ENCODE data around the gene RCAN2.

RCAN2 gene

DNA sequence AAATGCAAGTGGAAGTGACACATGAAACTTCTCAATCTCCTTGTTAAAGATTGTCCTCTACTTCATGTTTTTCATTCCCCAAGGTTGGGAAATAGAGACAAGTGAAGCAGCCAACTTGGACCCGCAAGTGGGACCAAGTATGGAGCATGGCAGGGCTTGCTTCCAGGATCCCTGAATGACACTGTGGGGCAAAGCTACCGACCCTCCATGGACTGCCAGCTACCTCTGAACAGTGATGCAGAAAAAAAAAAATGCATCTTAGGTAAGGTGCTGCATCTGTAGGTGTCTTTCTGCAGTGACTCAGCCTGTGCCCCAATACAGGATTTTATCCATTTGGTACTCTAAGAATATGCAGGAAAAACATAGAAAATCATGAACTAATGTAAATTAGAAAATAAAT lies 201.4 kb downstream of the RCAN2 start:
- no peak for DNase-seq

DNA sequence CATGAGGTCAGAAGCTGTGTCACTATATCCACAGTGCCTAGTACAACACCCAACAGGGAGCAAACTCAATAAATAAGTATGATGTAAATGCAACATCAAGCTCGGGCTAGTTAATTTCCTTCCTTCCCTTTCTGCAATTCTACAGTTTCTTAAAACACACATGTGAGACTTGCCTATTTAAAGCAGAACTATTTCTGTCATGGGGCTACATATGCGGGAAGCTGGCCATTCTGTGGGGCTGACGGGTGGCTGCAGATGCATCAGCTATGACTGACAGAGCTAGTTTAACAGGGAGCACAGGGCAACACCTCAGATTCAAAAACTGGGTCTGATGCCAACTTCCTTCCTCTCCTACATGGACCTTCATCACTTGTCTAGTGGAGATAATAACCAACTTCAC lies 202.4 kb downstream of the RCAN2 start:
- no peak for DNase-seq

DNA sequence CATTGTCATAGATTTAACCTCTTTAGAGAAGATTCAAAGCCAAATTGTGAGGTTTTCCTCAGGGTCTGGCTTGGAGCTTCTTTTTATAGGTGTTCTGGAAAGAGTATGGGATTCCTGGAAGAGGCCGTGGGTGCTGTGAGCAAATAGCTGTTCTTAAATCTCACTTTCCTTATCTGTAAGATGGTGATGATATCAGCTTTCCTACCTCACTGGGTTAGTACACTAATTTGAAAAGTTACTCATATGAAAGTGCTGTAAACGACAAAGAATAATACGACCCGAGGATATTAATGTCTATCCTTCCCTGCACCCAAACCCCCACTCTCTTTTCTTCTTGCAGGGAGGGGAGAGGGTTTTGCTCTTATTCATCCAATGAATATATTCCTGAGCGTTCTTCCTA lies 203.6 kb downstream of the RCAN2 start:
- DNase-seq: no peak

DNA sequence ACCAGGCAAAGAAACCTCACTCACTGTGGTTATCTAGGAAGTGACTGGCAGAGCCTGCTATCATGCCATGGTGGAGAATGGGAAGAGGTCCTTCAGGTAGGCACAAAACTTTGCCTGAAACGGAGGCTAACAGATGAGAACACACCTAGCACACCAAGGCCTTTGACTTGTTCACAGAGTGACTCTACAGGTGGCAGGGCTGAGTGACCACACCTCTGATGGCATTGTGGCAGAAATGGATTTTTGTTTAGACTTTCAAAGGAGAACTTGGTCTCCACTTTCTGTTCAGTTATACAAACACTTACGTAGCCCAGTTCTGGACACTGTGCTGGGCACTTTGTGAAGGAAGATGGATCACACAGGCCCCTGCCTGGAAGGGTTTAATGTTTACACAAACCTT lies 204.2 kb downstream of the RCAN2 start:
- no peak for DNase-seq

DNA sequence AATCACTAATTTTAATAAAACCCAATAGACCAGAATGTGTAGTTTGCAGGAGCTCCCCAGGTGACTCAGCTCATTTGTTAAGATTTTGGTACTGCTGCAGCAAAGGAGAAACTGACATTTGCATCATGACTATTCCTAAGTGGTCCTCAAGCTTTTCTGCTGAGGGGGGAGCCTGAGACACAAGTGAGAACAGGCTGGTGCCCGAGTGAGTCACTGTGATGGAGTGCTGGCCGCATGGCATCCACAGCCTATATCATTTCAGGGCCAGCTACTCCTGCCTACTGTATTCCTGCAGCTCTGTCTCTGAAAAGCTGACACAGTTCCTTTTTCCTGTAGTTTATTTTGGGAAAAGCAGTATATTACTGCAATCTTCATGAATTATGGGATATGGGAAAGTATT lies 206.8 kb downstream of the RCAN2 start:
- DNase-seq: no peak

DNA sequence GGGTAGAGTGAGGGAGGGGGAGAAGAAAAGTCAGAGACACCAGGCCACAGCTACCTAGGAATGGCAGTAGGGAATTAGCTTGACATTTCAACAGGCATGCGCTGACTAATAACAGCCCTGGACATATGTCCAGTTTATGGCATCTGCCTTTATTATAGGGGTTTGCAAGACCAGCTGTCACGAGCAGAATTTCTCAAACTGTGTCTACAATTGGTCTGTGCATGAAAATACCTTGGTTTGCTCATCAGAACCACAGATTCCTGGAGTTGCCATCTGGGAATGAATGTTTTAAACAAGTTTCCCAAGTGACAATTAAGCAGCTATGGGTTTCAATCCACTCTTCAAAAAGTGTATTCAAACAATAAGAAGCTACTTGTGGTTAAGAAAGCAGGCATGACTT lies 210.1 kb downstream of the RCAN2 start:
- DNase-seq: no peak

DNA sequence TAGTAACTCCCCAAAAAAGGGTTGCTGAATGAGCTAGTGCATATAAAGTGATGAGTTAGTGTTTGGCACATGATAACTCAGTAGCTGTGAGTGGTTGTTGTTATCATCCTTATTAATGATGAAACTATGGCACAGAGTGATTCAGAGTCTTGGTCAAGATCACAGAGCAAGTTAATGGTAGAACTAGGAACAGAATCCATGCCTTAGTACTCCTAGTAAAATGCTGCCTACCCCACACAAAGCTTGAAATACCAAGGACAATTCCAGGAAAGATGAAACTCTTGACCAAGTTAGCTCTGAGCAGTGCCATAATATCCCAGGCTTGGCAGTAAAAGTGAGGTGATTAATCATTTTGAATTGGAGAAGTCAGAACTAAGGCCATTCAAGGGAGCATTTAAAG lies 211.4 kb downstream of the RCAN2 start:
- no peak for DNase-seq

DNA sequence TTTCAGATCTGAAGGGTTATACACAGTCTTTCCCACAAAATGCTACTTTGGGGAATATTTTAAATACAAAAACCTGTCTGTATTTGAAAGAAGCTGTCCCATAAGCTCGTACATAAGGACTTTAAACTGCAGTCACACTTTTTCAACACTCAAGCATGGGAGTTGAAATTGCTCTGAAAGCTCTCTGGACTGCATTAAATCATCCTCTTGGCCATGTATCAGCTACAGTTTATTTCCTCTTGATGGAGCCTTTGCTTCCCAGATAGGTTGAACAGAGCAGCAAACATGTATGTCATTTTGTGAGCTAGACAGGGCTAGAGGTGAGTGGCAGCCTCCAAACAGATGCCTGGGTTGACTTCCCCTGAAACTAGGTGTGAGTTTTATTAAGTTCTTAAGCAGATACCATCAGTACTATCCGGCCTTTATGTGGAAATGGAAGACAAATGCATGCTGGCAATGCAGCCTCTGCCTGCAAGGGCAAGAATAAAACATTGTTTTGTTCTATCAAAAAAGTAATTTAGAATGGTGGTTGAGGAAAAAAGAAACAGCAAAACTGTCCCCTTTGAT lies 214.6 kb downstream of the RCAN2 start:
- no peak for DNase-seq

DNA sequence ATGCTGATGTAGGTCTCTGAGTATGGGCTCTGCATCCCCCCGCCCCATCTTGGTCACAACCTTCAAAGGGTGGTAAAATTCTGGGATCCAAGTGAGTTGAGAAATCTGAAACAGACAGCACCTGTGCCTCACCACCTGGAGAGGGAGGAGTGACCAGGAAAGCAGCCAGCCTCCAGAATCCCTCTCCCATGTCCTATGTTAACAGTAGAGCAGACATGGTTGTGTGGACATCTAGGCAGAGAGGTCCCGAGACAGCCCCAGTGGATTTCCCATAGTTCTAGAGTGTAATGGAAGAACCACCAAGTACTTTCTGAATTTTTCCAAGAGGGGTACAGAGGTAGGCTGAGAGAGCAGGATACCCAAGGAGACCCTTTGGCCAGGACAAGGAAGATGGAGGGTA lies 216.7 kb downstream of the RCAN2 start:
- DNase-seq: no peak

DNA sequence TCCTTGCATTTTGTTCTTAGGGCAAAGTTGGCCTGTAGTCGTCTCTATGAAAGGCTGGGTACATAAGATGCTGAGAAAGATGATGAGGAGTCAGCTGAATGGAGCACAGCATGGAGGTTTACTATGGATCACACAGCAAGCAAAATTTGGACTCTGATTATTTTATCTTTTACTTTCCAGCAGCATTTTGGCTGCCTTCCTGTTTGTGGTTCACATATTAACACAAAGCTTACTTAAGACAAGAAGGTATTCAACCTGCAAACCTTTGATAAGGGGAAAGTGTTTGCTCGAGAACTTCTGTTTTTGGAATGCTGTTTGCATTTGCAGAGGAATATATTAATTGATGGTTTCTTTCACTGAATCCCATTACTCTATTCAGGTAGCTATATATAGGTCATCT lies 217.3 kb downstream of the RCAN2 start:
- DNase-seq: no peak

DNA sequence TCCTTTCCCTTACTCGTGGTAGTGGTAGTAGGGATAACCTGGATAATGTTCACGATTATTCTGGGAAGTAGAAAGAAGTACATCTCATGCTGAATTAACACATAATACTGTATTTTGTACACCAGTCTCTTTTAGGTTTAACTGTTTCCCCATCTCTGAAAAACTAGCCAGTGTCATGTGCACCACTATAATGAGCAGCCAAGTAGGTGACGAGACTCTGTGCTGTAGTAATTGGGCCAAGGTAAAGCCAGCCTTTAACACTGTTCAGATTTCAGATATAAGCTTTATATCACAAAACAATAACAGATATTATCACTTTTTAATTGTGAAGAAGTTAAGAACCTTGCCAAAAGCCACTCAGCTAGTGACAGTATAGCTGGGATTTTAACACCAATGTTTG lies 219.5 kb downstream of the RCAN2 start:
- no peak for DNase-seq

DNA sequence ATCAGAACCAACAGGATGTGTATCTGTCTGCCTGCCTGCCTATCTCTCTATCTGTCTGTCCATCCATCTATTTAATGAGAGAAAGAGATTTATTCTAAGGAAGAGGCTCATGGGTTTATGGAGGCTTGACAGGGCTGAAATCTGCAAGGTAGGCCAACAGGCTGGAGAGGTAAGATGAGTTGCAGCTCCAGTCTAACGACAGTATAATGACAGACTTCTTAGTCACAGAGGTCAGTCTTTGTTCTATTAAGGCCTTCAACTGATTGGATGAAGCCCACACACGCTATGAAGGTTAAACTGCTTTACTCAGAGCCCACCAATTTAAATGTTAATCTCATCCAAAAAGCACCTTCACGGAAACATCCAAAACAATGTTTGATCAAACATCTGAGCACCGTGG lies 220.1 kb downstream of the RCAN2 start:
- no peak for DNase-seq

DNA sequence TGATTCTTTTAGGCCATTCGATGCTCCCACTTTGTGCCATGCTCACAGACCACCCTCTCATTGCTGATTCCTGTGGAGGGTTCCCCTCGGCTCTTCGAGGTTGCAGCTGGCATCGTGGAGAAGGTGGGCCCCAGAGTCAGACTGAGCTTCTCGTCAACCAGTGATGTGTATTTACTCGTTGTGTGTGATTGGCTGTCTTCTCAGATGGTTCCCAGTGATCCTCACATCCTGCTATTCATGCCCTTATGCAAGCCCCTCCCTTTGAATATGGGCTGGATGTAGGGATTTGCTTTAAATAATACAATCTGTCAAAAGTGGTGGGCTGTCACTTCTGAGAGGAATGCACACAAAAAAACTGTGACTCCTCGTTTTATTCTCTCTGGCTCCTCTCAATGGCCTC lies 220.9 kb downstream of the RCAN2 start:
- DNase-seq: no peak

DNA sequence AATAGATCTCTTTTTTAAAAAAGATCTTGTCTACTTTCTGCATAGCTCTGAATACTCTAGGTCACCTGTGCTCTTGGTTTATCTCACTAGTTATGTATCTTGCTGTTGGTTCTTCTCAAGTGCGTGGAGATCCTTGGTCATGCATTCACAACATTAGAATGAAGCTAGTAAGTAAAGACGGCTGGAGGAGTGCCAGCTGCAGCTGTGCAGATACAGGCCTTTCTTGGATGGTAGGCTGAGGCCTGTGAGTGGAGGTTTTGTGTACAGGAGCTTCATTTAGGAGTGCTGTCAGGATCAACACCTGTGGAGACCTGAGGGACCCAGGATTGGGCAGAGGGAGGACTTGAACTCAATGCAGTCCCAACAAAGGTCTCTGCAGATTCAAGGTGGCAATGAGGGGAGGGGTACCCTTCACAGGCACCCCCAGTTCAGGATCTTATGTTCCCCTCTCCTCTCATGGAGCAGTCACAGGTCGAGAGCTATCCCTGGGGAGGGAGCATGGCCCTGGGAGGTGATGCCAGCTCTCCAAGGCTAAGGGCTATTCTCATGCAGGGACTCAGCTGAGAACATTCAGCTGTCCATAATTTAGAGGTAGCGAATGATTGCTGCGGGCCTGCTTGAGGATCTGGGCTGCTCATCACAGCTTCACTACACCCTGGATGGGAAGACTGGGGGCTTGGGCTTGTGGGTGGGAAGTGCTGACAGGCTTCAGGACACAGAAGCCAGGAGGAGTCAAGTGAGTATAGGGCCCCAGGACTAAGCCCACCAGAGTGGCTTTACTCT lies 221.6 kb downstream of the RCAN2 start:
- no peak for DNase-seq

DNA sequence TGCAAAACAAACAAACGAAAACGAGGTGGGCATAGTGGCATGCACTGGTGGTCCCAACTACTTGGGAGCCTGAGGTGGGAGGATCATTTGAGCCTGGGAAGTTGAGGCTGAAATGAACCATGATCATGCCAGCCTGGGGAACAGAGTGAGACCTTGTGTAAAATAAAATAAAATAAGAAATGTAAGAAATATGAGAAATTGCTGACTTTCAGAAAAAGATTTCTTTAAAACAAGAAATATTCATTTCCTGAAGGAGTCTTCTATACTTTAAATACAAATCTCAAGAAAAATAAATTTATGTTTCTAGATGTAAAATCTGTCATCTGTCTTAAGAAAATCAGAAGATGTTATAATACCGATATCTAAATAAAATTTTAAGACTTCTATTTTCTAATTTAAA lies 223.7 kb downstream of the RCAN2 start:
- no peak for DNase-seq

DNA sequence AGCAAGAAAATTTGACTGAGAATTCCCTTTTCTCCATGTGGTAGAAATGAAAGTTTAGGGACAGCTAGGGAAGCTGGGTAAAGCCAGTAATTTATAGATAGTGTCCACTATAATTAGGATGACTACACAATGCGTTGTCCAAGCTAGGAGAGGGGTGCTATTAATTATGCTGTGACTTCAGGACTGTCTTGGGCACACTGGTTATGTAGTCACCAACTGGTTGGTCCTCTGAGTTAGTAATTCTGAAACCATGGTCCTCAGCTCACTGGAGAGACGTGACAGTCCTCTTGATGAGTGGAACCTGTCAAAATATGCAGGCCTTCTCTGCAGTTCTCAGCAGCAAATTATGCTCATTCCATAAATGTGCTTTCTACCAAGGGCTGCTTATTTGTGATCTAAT lies 225.9 kb downstream of the RCAN2 start:
- DNase-seq: no peak

DNA sequence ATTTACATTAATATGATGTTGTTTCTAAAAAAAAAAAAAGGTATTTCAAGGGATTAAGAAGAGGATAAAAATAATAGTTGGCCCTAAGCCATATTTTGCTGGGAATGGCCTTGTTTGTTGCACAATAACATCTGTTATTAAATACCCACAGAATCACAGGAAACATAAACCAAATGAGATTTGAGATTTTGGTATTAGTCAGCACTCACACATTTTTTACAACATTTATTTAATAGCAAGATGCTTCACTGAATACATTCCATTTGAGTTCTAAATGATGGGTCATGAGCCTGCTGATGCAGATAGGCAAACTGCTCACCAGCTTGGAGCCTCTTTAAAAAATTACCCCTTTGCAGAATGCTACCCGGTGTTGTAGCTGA lies 227.6 kb downstream of the RCAN2 start:
- no peak for DNase-seq

DNA sequence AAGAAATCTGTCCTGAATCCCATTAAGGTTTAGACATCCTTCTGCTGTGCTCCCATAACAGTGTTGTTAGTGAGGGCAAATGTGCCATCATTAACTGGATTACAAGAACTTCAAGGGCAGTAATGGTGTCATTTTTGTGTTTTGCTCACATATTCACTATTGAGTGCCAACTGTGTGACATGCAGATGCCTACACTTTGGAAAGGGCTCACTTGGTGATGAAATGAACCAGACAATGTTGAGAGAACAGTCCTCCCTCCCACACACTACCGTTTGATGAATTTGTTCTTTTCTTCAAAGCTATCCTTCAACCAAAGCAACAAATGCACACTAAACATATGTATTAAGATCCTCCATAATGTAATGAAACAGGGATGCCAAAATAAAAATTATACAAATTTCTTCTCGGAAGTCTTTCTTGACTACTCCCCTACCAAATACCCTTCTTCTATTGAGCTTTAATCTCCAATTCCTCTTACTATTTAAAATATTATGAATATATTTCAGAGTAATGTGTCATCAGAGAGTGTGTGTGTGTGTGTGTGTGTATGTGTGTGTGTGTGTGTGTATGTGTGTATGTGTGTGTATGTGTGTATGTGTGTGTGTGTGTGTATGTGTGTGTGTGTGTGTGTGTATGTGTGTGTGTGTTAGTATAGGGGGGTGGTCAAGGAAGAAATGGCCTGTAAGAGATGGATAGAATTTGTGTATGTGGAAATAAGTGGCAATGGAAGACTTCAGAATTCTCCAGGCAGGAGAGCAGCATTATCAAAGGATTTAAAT lies 228.1 kb downstream of the RCAN2 start:
- no peak for DNase-seq

DNA sequence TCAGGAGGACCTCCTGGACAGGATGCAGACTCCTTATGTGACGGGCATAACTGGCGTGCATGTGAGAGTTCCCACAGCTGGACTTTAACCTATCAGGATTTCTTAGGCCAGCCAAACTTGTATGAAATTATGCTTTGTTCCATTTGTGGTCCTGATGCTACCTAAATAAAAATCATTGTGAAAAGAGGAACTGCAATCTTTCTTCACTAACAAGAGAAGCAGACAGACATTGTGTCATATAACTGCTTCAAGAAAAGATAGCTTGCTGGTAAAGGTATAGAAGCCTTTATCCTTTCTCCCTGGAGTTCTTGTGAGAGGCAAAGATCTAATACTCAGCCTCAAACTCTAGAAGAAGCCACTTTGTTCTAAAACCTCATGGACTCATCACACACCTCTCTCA lies 233.0 kb downstream of the RCAN2 start:
- DNase-seq: no peak

DNA sequence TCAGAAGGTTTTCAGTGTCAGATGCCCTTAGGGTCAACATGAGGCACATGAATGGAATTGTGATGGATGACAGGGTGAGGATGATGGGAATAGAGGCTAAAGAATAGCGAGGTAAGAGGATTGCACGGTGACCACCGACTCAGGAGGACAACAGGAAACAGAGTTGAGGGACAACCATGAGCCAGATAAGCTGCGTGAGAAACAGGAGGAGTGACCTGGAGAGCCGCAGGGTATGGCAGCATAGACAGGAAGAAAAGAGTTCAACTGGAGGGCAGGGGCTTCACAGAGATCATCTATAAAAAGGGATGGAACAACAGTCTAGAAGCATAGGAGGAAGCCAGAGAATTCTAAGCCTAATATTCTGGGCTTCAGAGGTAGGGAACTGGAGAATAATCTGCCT lies 235.7 kb downstream of the RCAN2 start:
- DNase-seq: no peak

DNA sequence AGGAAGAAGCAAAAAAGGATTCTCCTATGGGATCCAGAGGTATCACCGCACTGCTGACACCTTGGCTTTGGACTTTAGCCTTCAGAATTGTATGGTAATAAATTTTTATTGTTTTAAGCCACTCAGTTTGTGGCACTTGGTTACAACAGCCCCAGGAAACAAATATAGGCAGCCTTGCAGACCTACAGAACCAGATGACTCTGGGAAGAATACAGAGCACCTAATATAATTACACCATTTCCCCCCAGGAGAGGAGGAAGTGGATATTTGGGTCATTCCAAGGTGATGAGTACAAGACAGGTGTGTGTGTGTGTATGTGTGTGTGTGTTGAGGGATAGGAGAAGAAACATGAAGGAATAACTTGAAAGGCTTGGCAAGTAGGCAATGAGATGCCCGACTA lies 236.3 kb downstream of the RCAN2 start:
- DNase-seq: no peak

DNA sequence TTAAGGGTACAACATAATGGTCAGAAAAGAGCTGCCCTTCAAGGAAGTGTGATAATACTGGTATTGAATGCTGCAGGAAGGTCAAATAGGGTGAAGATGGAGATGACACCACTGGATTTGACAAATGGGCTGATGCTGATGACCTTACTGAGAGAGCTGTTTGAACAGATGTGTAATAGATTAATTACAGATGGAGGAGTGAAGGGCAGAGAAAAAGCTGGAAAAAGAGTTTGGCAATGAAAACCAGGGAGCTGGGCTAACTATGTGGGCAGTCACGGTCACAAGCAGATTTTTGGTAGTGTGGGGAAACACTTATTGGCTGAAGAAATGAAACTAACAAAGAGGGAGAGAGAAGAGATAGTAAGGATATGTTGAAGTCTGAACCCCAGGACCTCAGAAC lies 236.9 kb downstream of the RCAN2 start:
- no peak for DNase-seq

DNA sequence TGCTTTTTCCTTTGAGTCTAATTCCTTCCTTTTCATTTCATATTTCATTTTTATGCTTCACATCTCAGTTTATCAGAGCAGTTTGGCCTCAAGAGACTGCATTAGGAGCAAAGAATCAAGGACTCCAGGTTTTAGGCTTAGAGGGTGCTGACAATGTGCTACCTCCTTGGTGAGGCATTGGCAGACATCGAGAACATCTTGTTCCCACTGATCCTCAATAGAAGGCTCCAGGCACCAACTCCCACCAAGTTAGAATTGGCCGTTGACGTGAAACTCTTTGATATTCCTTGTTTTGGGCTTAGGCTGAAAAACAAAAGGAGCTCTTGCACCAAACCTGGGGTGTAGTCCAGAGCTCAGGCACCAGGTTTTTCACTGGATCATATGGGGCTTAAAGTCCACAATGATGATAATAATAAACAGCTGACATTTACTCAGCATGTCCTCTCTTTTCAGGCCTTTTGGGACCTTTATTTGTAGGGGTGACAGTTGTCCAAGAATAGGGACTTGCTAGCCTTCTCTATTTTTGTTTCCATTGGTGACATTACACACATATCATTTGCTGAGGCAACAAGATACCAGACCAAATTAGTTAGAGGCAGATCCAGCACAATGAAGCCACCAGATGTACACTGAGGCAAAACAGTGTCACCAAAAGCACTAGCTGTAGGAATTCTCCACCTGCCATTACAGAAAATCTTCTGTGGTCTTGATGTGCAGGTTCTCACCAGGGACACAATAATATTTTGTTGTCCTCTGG lies 239.5 kb downstream of the RCAN2 start:
- no peak for DNase-seq

DNA sequence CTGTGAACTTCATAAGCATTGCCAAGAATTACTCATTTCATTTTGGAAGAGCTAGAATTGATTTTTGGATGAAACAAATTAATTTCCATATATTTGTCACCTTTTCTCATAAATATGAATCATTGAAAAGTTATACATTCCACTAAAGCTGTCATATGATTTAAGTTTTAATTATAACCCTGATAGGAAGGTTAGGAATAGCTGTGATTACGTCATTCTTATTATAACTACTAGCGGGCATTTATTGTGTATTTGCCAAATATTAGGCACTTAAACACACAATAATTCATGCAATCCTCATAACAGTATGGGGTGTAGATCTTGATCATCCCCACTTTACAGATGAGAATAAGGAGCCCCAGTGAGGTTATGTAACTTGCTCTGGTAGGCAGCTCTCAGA lies 243.1 kb downstream of the RCAN2 start:
- no peak for DNase-seq
